Head of caudate nucleus (tissue), 42 donors: ENCODE results near the gene TPK1.

Experiments used
- DNase-seq, 42 donors: peaks; one replicate each; pipeline versions ENCODE4 v3.0.0 to v3.0.0-alpha.2; 2020 to 2021; ENCODE audit warnings: mixed read lengths in 7 of 42
- intact Hi-C: fragments of 100-400 bp; cut with DNase I; formaldehyde crosslinking; loops from one replicate; pipeline ENCODE4 v1.15.0; 2022

Gene TPK1

DNA sequence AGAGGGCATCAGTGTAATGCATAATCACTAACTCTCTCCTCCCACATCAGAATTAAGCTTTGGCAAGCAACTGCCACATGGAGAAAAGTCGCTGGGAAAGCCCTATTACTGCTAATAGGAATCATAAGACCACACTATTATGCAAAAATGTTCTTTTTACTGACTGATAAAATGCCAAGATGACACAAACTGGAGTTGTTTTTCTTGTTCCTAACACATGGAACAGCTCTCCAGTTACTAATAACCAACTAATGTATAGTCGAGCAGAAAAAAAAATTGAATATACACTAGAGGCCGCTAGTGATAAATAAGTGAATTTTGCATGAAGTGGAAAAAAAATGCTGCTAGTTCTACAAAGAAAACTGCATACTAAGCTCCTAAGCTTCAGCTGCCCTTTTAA lies 165.6 kb downstream of the TPK1 start:
- intact Hi-C loops = no loop called here
- no peak for DNase-seq

DNA sequence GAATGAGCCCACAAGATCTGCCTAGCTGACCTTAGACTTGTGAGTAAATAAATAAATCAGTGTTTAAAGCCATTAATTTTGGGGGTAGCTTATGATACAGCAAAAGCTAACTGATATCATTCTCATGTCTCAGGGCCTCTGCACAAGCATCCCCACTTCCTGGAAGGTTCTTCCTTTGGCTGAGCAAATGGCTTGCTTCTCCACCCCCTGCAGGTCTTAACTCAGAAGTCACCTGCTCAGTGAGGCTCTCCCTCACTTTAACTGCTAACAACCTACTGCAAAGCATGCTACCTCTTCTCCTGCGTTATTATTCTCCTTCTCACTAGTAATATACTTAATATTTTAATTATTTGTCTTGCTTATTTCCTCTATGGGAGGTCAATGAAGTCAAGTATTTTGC lies 167.3 kb downstream of the TPK1 start:
- DNase-seq = no peak
- intact Hi-C loops = no loop called here

DNA sequence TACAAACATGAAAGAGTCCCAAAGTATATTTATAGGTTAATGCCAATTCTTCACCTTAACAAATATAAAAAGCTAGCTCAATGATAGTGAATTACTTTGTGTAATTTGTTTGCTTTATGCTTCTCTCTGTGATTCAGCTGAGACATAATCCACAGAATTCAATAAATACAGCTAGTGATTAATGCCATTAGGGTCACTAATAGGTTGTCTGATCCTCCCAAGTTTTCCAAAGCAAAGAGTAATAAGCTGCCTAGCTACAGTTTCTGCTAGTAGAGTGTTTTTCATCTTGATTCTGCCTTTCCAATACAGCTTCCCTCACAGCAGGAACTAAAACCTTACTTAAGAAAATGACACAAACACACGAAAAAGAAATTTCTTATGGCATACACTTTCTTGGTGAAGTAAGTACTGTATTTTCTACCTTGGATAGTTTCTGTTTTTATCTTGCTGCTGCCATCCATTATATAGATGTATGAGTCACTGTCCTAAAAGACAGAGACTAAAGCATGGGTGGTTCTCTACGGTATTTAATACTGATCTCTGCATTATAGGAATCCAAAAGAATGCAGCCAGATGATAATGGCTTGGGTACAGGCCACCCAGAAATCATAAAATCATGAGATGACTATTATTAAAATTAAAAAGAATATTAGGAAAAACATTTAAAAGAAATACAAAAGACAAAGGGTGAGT lies 170.0 kb downstream of the TPK1 start:
- intact Hi-C loops = no loop called here
- DNase-seq = no peak

DNA sequence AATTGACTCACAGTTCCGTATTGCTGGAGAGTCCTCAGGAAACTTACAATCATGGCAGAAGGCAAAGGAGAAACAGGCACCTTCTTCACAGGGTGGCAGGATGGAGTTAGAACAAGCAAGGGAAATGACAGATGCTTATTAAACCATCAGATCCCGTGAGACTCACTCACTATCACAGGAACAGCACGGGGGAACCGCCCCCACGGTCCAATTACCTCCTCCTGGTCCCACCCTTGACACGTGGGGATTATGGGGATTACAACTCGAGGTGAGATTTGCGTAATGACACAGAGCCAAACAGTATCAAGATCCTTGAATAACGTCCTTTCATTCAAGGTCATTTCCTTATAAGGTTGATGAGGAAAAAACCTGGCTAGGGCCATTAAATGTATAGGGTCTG lies 176.6 kb downstream of the TPK1 start:
- intact Hi-C loops = no loop called here

DNA sequence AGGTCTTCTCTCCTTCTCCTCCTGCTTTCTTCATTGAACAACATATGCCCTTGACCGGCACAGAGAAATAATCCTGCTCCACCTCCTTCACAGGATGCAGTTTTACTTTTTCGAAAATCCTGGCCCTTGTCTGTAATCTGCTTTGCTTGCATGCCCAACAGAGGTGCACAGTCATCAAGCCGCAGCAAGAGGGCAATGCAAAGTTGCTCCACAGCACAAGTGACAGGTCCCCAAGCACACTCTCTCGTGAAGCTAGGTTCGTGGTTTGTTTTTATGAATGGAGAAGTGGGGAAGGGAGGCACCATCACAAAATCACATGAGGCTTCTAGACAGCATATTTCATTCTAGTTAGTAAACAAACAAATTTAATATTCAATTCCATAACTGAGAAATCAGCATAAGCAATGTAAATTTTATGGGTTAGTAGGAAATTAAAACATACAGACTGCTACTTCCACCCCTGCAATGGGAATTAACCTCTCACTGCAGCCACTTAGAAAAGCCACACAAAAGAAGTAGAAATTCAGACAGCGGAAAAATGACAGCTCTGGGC lies 178.8 kb downstream of the TPK1 start:
- DNase-seq = no peak
- intact Hi-C loops = no loop called here

More for the DNA sequence above, 176.6 kb downstream of the TPK1 start:
- DNase-seq = no peak

DNA sequence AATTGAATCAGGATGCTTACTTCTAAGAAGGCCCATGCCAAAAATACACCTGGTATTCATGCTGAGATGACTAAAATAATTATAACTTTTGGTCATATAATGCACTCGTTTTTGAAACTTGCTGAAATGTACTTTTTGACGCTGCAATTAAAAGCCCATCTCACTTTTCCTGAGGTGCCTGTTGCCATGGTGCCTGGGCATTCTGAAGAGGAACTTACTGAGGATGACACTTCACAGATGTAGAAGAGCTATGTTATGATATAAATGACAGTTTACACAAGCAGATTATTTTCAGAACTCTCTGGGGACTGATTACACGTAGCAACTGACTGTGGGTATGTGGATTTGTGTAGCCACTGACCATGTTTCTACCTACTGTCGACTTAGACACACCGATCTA lies 182.4 kb downstream of the TPK1 start:
- no peak for DNase-seq
- intact Hi-C loops = no loop called here

DNA sequence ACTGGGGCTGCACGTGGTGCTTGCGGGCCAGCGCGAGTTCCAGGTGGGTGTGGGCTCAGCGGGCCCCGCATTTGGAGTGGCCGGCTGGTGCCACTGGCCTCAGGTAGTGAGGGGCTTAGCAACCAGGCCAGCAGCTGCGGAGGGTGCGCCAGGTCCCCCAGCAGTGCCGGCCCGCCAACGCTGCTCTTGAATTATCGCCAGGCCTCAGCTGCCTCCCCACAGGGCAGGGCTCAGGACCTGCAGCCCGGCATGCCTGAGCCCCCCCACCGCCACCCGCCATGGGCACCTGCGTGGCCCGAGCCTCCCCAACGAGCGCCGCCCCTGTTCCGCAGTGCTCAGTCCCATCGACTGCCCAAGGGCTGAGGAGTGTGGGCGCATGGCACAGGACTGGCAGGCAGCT lies 185.4 kb downstream of the TPK1 start:
- no peak for DNase-seq
- intact Hi-C loops = no loop called here

DNA sequence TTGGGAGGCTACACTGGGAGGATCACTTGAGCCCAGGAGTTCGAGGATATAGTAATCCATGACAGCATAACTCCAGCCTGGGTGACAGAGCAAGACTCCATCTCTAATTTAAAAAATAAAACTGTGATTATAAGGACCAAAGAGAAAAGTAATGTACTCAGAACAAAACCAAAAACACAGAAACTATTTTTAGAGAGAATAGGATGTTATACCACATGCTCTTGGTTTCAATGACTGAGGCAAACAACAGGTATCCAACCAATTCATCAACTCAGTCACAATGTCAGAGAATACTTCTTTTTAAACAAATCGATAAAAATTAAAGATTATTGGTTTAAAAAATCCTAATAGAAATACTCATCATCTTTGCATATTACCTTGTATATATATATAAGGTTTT lies 186.7 kb downstream of the TPK1 start:
- DNase-seq = no peak
- intact Hi-C loops = no loop called here

DNA sequence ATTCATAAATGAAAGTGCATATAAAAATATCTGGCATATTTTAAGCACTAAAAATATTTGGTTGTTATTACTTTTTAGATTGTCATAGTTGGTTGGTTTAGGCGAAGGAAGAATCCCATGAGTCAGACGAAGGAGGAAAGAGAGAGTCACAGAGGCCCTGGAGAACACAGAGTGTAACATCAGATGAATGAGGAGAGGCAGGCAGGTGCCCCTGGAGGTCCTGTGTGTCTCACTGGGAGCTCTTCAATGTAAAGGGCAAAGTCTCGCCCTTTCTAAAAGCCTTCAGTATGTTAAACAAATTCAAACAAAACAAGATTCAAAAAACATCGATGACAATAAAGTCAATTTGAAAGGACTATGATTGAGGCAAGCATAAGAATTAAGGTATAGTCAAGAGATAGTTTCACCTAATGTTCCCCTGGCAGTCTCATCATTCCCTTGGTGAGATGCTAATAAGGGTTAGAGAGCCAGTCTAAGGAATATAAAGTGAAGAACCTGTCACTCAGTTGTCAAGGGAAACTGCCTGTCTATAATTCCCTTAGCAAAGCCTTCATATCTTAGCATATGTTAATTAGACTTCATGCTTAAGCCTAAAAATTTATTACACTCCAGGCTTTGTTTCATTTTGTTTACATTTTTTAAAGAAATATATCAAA lies 194.3 kb downstream of the TPK1 start:
- intact Hi-C loops = no loop called here
- no peak for DNase-seq

DNA sequence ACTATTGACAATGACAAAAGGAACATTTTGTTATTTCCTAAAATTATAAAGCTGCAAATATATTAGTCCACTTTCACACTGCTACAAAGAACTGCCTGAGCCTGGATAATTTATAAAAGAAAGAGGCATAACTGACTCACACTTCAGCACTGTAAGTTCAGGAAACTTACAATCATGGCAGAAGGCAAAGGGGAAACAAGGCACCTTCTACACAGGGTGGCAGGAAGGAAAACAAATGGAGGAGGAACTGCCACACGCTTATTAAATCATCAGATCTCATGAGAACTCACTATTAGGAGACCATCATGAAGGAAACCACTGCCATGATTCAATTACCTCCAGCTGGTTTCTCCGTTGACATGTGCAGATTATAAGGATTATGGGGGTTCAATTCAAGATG lies 203.1 kb downstream of the TPK1 start:
- no peak for DNase-seq
- intact Hi-C loops = no loop called here

DNA sequence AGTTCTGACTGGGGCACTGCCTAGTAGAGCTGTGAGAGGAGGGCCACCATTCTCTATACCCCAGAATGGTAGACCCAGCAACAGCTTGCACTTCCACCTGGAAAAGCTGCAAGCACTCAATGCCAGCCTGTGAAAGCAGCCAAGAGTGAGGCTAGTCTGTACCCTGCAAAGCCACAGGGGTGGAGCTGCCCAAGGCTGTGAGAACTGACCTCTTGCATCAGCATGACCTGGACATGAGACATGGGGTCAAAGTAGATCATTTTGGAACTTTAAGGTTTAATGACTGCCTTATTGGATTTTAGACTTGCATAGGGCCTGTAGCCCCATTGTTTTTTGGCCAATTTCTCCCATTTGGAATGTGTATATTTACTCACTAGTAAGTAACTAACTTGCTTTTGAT lies 206.3 kb downstream of the TPK1 start:
- intact Hi-C loops = no loop called here
- no peak for DNase-seq

DNA sequence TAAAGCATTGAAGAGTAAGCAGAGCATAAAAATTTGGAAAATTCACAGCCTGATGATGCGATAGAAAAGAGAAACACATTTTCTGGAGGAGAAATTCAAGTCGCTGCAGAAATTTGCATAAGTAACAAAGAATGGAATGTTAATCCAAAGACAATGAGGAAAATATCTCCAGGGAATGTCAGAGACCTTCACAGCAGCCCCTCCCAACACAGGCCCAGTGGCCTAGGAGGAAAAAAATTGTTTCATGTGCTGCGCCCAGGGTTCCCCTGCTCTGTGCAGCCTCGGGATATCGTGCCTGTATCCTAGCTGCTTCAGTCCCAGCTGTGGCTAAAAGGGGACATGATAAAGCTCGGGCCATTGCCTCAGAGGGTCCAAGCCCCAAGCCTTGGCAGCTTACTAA lies 206.8 kb downstream of the TPK1 start:
- DNase-seq = no peak
- intact Hi-C loops = no loop called here

DNA sequence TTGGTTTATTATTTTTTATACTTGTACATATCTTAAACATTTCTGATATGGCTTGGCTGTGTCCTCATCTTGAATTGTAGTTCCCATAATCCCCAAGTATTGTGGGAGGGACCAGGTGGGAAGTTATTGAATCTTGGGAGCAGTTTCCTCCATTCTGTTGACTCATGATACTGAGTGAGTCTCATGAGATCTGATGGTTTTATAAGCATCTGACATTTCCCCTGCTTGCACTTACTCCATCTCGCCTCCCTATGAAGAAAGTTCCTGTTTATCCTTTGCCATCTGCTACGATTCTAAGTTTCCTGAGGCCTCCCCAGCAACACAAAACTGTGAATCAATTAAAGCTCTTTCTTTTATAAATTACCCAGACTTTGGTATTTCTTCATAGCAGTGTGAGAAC lies 207.7 kb downstream of the TPK1 start:
- intact Hi-C loops = no loop called here
- no peak for DNase-seq

DNA sequence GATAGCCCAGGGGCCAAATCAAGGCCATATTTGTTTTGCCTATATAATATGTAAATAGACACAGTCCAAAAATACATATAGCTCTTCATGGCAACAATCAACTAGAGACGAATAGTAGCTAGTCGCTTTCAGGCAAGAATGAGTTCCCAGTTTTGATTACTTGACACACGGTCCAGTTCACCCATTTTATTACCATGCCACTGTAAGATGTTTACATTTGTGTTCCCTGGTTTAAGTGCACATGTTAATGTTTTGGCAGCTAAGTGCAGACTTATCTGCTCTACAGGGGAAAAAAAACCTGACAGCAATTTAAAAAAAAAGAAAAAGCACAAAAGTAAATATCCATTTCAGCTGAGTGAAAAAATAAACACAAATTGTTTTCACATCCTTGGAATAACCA lies 213.1 kb downstream of the TPK1 start:
- no peak for DNase-seq
- intact Hi-C loops = no loop called here

DNA sequence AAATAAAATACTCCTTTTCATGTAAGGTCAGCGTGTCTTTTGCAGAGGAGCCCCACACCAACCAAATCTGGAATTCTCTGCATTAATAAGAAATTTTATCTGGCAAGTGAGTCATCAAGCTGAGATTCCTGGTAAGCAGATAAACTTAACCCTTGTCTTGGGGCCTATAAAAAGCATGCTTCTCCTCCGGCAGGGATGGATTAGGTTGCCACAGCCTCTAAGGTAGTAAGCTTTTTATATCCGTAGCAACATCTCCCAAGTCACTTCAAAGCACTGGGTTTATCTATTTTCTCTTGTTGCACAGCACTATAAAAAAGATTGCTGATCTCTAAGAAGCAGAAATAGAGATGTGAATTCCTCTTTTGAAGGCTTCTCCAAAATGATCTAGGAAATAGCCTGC lies 229.6 kb downstream of the TPK1 start:
- no peak for DNase-seq
- intact Hi-C loops = no loop called here

DNA sequence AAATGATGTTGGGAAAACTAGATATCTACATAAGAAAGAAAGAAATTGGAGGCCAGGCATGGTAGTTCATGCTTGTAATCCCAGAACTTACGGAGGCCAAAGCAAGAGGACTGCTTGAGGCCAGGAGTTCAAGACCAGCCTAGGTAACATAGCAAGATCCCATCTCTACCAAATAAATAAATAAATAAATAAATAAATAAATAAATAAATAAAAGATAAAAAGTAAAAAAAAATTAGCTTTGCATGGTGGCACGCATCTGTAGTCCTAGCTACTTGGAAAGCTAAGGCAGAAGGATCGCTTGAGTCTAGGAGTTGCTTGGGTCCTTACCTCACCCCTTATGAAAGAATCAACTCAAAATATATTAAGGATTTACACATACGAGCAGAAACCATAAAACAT lies 238.9 kb downstream of the TPK1 start:
- DNase-seq = no peak
- intact Hi-C loops = no loop called here

DNA sequence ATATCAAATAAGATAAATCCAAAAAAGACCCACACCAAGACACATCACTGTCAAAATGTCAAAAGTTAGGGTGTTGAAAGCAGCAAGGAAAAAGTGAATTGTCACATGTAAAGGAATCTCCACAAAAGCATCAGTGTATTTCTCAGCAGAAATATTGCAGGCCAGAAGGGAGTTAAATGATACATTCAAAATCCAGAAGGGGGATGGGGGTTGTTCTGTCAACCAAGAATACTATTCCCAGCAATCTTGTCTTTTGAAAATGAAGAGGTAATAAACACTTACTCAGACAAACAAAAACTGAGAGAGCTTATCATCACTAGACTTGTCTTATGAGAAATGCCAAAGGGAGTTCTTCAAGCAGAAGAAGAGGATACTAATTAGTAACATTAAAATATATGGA lies 241.3 kb downstream of the TPK1 start:
- DNase-seq = no peak
- intact Hi-C loops = no loop called here

DNA sequence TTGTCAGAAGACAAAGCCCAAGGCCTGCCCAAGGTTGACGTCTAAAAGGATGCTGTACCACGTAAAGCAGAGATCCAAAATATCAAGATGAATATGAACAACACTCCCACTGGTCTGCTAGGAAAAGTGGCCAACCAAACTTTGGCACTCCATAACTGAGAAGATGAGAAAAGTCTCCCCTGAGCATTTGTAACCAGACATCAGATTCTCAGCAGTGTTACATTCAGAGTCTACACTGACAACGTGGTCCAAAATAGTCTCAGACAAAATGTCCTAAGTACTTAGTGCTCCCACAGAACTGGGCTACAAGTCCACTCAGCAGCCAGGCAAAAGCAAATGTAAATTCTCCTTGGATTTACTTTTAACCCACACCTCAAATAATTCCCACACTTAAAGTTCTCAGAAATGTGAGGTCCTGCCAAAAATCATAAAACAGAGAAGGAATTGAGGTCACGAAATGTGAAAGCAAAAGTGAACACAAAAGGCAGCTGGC lies 247.2 kb downstream of the TPK1 start:
- no peak for DNase-seq
- intact Hi-C loops = no loop called here

DNA sequence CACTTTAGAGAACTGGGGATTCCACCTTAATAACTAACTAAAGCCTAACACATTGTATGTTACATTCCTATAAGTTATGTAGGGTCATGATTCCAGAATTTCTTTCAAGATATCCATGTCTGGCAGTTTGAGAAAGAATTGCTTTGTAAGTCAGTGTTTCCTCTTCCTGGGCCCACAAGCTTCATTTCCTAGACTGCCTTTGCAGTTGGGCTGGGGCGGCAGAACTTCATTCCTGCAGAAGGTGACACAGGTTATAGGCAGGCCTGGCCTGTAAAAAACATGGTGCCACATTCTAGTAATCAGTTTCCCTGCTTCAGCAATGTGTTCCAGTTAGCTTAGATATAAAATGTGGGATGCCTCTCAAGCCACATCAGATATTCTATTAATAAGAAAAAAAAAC lies 248.2 kb downstream of the TPK1 start:
- DNase-seq = no peak
- intact Hi-C loops = no loop called here

DNA sequence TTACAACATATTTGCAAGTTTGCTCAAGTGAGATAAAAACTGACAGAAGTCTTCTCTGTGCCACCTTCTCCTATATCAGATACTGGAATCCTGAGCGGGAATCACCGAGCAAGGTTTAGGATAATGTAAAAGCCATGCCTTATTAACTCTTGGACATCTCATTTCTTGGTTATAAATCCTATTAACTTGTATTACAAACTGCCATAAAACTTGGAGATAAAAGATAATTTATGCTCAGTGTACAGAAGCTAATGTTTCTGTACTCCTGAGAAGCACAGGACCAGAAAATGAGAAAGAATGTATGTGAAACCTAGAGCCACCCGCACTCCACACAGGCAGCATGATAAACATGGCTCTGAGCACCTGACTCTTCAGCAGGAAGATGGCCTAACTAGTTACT lies 251.1 kb downstream of the TPK1 start:
- intact Hi-C loops = no loop called here
- DNase-seq = no peak

DNA sequence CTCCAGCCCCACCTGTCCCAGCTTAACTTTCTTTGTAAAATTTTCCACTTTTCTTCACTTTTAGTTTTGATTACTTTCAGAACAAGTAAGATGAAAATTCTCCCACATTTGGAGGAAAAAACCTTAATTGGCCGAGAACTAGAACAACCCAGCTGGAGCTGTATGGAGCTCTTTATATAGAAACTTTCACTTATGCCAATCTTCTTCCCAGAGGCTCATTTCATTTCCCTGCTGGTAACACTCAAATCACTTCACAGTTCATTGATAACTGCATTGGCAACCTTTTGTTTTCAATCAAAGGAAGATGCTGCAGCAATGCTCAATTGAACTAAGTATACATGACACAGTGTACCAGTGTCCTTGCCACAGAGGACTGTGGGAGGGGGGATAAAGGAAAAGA lies 256.2 kb downstream of the TPK1 start:
- intact Hi-C loops = no loop called here

More for the DNA sequence above, 256.2 kb downstream of the TPK1 start:
- DNase-seq = no peak
